PC-9 (cell line): ENCODE results near the gene ENO2. TPM values are rescaled to one million over a fixed set of nuclear protein-coding genes. Genes with fewer than 3 reads are reported as not detected.
"Not testable (repeated sequence)": the region's sequence is repeated elsewhere in the genome, so short reads cannot be mapped to it uniquely, and the experiment has no call there.

Experiments
- BruUV-seq: library from RNA; stranded (reverse); fragments of 400-500 nt; replicated peaks from 2 replicates; lab custom pipeline; 2021; lab: Mats Ljungman, UMichigan
- CTCF ChIA-PET: fragments of 300-600 bp; sonication (Branson Sonifier 250); formaldehyde crosslinking; loops from one replicate; lab custom pipeline; 2022; ENCODE audit warnings: antibody characterized with exemption; lab: Charles Lee
- POLR2A ChIA-PET: fragments of 300-600 bp; sonication (Branson Sonifier 250); formaldehyde crosslinking; loops from one replicate; lab custom pipeline; 2022; ENCODE audit warnings: antibody characterized with exemption; ENCODE audit not compliant: unreplicated experiment; lab: Charles Lee
- DNase-seq, 2 experiments: peaks; one replicate each; pipeline versions ENCODE4 v3.0.0 to v3.0.0-alpha.2; 2015 to 2022; ENCODE audit warnings: mixed read lengths in 1 of 2
- H2AFZ ChIP-seq: fragments of 200-600 bp; sonication (generic); 2 replicates; pipeline ENCODE4 v1.8.1; 2017; ENCODE audit warnings: antibody characterized with exemption
- H3F3A ChIP-seq: fragments of 200-600 bp; sonication (generic); 2 replicates; pipeline ENCODE4 v1.8.1; 2017; ENCODE audit warnings: antibody characterized with exemption, mild to moderate bottlenecking, low read depth; ENCODE audit not compliant: insufficient read depth
- H3K27ac ChIP-seq: fragments of 200-600 bp; sonication (generic); 2 replicates; pipeline ENCODE4 v1.6.1; 2016; ENCODE audit warnings: mixed run types
- H3K27me3 ChIP-seq: fragments of 200-600 bp; sonication (generic); 2 replicates; pipeline ENCODE4 v1.6.1; 2016; ENCODE audit warnings: low read depth, mixed run types; ENCODE audit not compliant: insufficient read depth
- H3K36me3 ChIP-seq: fragments of 200-600 bp; sonication (generic); 2 replicates; pipeline ENCODE4 v1.6.1; 2016; ENCODE audit warnings: low read depth, mixed run types
- H3K4me1 ChIP-seq: fragments of 200-600 bp; sonication (generic); replicated peaks from 2 replicates; pipeline ENCODE4 v1.6.1; 2016; ENCODE audit warnings: mixed run types; ENCODE audit not compliant: insufficient read depth
- H3K4me2 ChIP-seq: fragments of 200-600 bp; sonication (generic); 2 replicates; pipeline ENCODE4 v1.6.1; 2017; ENCODE audit warnings: mixed run types
- H3K4me3 ChIP-seq: fragments of 200-600 bp; sonication (generic); 2 replicates; pipeline ENCODE4 v1.6.1; 2016; ENCODE audit warnings: mixed run types
- H3K79me2 ChIP-seq: fragments of 200-600 bp; sonication (generic); 2 replicates; pipeline ENCODE4 v1.6.1; 2017; ENCODE audit warnings: low read depth, mixed run types
- H3K9me2 ChIP-seq: fragments of 200-600 bp; sonication (generic); 2 replicates; pipeline ENCODE4 v1.8.1; 2017; ENCODE audit warnings: mild to moderate bottlenecking; ENCODE audit not compliant: insufficient read depth
- H3K9me3 ChIP-seq: fragments of 200-600 bp; sonication (generic); 2 replicates; pipeline ENCODE4 v1.8.1; 2016; ENCODE audit warnings: low read depth; ENCODE audit not compliant: insufficient read depth
- H4K20me1 ChIP-seq: fragments of 200-600 bp; sonication (generic); 2 replicates; pipeline ENCODE4 v1.8.1; 2017; ENCODE audit not compliant: insufficient read depth
- EZH2 ChIP-seq: fragments of 200-600 bp; sonication (generic); IDR thresholded peaks from 2 replicates; pipeline ENCODE4 v1.8.0; 2017; ENCODE audit warnings: antibody characterized with exemption, low read depth
- intact Hi-C: fragments of 100-400 bp; cut with micrococcal nuclease; formaldehyde crosslinking; loops from one replicate; pipeline ENCODE4 v1.10.0; 2022; ENCODE audit not compliant: unreplicated experiment
- total RNA-seq: library from RNA; stranded (reverse); gene quantifications from 2 replicates; pipeline ENCODE4 v1.2.3, GENCODE V29; 2021
- TF ChIP-seq, protein P1 (sequence below): fragments of 200-600 bp; sonication (generic); conservative IDR thresholded peaks from 2 replicates; pipeline ENCODE4 v1.6.1; 2017; ENCODE audit warnings: mixed run types, antibody characterized with exemption, mild to moderate bottlenecking, moderate library complexity

Gene ENO2
- total RNA-seq, 1 experiment from 2014 or later, result 38.8 TPM

DNA sequence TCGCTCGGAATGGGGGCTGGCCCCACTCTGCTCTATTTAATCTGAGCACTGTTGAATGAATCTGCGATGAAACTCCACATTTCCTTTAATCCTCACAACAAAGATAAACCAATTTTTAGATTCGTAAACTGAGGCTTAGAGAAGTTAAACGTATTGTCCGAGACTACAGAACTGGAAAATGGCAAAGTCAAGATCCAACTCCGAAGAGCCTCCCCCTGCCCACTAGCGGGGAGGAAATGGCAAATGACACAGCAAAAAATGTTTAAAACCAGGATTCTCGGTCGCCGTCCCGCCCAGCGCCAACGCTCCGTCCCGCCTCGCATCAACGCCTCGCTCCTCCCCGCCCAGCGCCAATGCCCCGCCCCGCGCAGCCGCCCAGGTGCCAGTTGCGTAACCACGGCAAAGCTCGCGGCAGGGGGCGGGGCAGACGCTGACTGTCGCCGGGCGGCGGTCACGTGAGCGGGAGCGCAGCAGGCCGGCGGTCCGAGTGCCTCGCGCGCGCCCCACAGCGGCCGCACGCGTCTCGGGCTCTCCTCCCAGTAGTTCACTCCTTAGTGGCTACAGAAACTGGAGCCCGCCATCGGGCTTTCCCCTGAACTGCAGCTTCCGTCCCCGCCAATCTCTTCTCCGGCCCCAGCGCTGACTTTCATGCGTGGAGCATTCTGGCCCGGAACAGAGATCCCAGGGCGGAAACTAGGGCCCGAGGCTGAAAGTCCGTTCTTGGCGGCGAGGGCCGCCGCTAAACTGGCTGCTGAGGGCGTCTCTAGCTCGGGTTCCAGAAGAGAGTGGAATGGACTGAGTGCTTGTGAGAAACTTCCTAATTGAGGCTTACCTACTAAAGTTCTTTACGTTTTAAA, 23.4 kb upstream of the ENO2 start:
- ChIA-PET POLR2A (interaction anchor here (0.6 to 1.6 kb wide), 12 partner anchors 18 to 517 kb away, joined by 3 to 20 read pairs (median 4); partner anchors contain the start of genes C12orf57, LPCAT3, RNU7-1 and SPSB2), CTCF (interaction anchor here (0.5 to 2.0 kb wide), 9 partner anchors 13 to 202 kb away, joined by 3 to 12 read pairs (median 5); partner anchors contain the start of genes LRRC23, SPSB2 and ZNF384)
- Histone ChIP-seq H2AFZ (peak overlapping the region; percentile 92), H3K27me3 (no peaks in the 10 kb centered on the region), H3K27ac (peak overlapping the region; percentile 90), H4K20me1 (no peaks in the 10 kb centered on the region), H3K9me2 (no peaks in the 10 kb centered on the region), H3F3A (peaks cover 12% of the 10 kb centered on the region; the same call in 1 of the 2 replicates), H3K36me3 (no peaks in the 10 kb centered on the region), H3K4me2 (peak overlapping the region; percentile 80), H3K4me3 (peak overlapping the region; percentile 57), H3K4me1 (peaks cover 15% of the 10 kb centered on the region), H3K79me2 (no peaks in the 10 kb centered on the region), H3K9me3 (no peaks in the 10 kb centered on the region)
- BruUV-seq, result no TSS peak
- no peak for TF ChIP-seq EZH2
- TF ChIP-seq, protein P1, sequence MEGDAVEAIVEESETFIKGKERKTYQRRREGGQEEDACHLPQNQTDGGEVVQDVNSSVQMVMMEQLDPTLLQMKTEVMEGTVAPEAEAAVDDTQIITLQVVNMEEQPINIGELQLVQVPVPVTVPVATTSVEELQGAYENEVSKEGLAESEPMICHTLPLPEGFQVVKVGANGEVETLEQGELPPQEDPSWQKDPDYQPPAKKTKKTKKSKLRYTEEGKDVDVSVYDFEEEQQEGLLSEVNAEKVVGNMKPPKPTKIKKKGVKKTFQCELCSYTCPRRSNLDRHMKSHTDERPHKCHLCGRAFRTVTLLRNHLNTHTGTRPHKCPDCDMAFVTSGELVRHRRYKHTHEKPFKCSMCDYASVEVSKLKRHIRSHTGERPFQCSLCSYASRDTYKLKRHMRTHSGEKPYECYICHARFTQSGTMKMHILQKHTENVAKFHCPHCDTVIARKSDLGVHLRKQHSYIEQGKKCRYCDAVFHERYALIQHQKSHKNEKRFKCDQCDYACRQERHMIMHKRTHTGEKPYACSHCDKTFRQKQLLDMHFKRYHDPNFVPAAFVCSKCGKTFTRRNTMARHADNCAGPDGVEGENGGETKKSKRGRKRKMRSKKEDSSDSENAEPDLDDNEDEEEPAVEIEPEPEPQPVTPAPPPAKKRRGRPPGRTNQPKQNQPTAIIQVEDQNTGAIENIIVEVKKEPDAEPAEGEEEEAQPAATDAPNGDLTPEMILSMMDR, result peak; percentile 74
- DNase-seq, result peak; percentile 89 to 100
- intact Hi-C loops, result loop anchor here (1.0 kb wide), 3 partner anchors 18 to 40 kb away; partner anchors contain the start of genes CDCA3 and SPSB2

DNA sequence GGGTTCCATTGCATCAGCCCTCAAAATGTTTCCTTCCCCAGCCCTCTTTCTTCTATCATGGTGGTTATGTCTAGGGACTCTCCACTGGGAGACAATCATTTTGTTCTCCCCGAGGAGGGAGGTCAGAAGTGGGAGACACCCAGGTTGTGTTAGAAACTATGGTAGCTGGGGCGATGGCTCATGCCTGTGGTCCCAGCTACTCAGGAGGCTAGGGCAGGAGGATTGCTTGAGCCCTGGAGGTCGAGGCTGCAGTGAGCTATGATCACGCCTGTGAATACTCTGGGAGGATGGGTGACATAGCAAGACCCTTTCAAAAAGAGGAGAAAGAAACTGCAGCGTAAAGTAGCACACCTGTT, 22.8 kb upstream of the ENO2 start:
- peak overlapping the region; percentile 57 for H3K4me3 ChIP-seq
- POLR2A ChIA-PET, result interaction anchor here (0.6 to 1.6 kb wide), 9 partner anchors 19 to 517 kb away, joined by 3 to 20 read pairs (median 4); partner anchors contain the start of genes LPCAT3 and SPSB2
- TF ChIP-seq, protein P1, result no peak
- TF ChIP-seq EZH2, result no peak

DNA sequence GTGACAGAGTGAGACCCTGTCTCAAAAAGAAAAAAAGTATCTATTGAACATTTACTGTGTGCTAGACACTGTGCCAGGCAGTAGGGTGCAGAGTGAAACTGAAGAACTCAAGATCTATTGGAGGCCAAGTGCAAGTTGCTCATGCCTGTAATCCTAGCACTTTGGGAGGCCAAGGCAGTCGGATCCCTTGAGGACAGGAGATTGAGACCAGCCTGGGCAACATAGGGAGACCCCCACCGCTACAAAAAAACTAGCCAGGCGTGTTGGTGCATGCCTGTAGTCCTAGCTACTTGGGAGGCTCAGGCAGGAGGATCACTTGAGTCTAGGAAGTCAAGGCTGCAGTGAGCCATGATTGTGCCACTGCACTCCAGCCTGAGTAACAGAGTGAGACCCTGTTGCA, 21.7 kb upstream of the ENO2 start:
- Histone ChIP-seq H3K4me1 (peaks cover 21% of the 10 kb centered on the region), H3F3A (peaks cover 12% of the 10 kb centered on the region; the same call in 1 of the 2 replicates)
- intact Hi-C loops, H3K27ac ChIP-seq, H4K20me1 ChIP-seq, H3K9me3 ChIP-seq, H3K36me3 ChIP-seq, H3K27me3 ChIP-seq, H3K79me2 ChIP-seq, H3K4me2 ChIP-seq, BruUV-seq, H3K4me3 ChIP-seq, H2AFZ ChIP-seq, H3K9me2 ChIP-seq, DNase-seq: not testable (repeated sequence)
- ChIA-PET CTCF (interaction anchor here (0.7 to 2.0 kb wide), 3 partner anchors 20 to 68 kb away, joined by 3 to 13 read pairs (median 12); partner anchors contain the start of gene SPSB2), POLR2A (interaction anchor here (0.6 kb wide), 1 partner anchor 136 kb away, joined by 22 read pairs; no protein-coding TSS in a partner anchor)

More for the DNA sequence above, 22.8 kb upstream of the ENO2 start:
- TSS peak; percentile 65 for BruUV-seq
- no peaks in the 10 kb centered on the region for H3K79me2 ChIP-seq
- no peaks in the 10 kb centered on the region for H3K9me3 ChIP-seq
- H3K27ac ChIP-seq, result peak overlapping the region; percentile 30
- H3K4me2 ChIP-seq, result peak overlapping the region; percentile 79
- H3K36me3 ChIP-seq, result no peaks in the 10 kb centered on the region
- no peaks in the 10 kb centered on the region for H4K20me1 ChIP-seq
- no peaks in the 10 kb centered on the region for H3K27me3 ChIP-seq
- intact Hi-C loops, result loop anchor here (1.0 kb wide), 3 partner anchors 18 to 40 kb away; partner anchors contain the start of genes CDCA3 and SPSB2
- no peak for DNase-seq
- CTCF ChIA-PET, result interaction anchor here (0.5 to 2.0 kb wide), 10 partner anchors 12 to 203 kb away, joined by 3 to 12 read pairs (median 5); partner anchors contain the start of genes LRRC23, SPSB2 and ZNF384
- peak overlapping the region; percentile 92 for H2AFZ ChIP-seq
- peaks cover 18% of the 10 kb centered on the region for H3K4me1 ChIP-seq
- H3F3A ChIP-seq, result peaks cover 12% of the 10 kb centered on the region; the same call in 1 of the 2 replicates
- H3K9me2 ChIP-seq, result no peaks in the 10 kb centered on the region
